HepG2 (cell line): Measurements from ENCODE around the gene NDUFB10. TPM values are rescaled to one million over a fixed set of nuclear protein-coding genes. Genes with fewer than 3 reads are reported as not detected.

Experiments
- FUBP1 ChIP-seq: sonication (generic); formaldehyde crosslinking; IDR thresholded peaks from 2 replicates; pipeline ENCODE4 v1.5.1; 2020; ENCODE audit warnings: missing genetic modification reagents, mild to moderate bottlenecking, borderline replicate concordance
- GPBP1L1 ChIP-seq: sonication (generic); formaldehyde crosslinking; IDR thresholded peaks from 2 replicates; pipeline ENCODE4 v1.5.0; 2020; ENCODE audit warnings: mild to moderate bottlenecking, missing genetic modification reagents
- HOXA5 ChIP-seq: sonication (generic); formaldehyde crosslinking; IDR thresholded peaks from 2 replicates; pipeline ENCODE4 v1.4.0; 2020; ENCODE audit warnings: missing genetic modification reagents
- HOXA9 ChIP-seq: sonication (generic); formaldehyde crosslinking; IDR thresholded peaks from 2 replicates; pipeline ENCODE4 v1.8.1; 2022; ENCODE audit warnings: missing genetic modification reagents, mild to moderate bottlenecking, moderate library complexity, borderline replicate concordance
- JARID2 ChIP-seq: sonication (generic); formaldehyde crosslinking; IDR thresholded peaks from 2 replicates; pipeline ENCODE4 v1.8.1; 2023; ENCODE audit warnings: missing genetic modification reagents, inconsistent platforms; ENCODE audit not compliant: insufficient replicate concordance
- NCOA2 ChIP-seq: sonication (generic); formaldehyde crosslinking; IDR thresholded peaks from 2 replicates; pipeline ENCODE4 v1.8.0; 2022; ENCODE audit warnings: inconsistent platforms
- RAD51 ChIP-seq: fragments of 450-650 bp; IDR thresholded peaks from 2 replicates; pipeline ENCODE4 v1.6.1; 2016; ENCODE audit warnings: borderline replicate concordance
- ZBTB37 ChIP-seq: sonication (generic); formaldehyde crosslinking; IDR thresholded peaks from 2 replicates; pipeline ENCODE4 v1.4.0; 2020; ENCODE audit warnings: mild to moderate bottlenecking, missing genetic modification reagents
- ZBTB39 ChIP-seq: sonication (generic); formaldehyde crosslinking; IDR thresholded peaks from 2 replicates; pipeline ENCODE4 v1.5.0; 2020; ENCODE audit warnings: missing genetic modification reagents
- ZBTB8A ChIP-seq: sonication (generic); formaldehyde crosslinking; IDR thresholded peaks from 2 replicates; pipeline ENCODE4 v1.4.0; 2020; ENCODE audit warnings: mild to moderate bottlenecking, low read depth, missing genetic modification reagents, borderline replicate concordance
- ZFP36 ChIP-seq: fragments of 150-350 bp; IDR thresholded peaks from 2 replicates; pipeline ENCODE4 v1.6.1; 2018; ENCODE audit warnings: borderline replicate concordance, low read length, low read depth; ENCODE audit not compliant: partially characterized antibody
- ZNF24 ChIP-seq: fragments of 450-650 bp; IDR thresholded peaks from 2 replicates; pipeline ENCODE4 v1.6.1; 2017; ENCODE audit warnings: antibody characterized with exemption, mild to moderate bottlenecking
- ZNF30 ChIP-seq: sonication (generic); formaldehyde crosslinking; IDR thresholded peaks from 2 replicates; pipeline ENCODE4 v1.5.0; 2020; ENCODE audit warnings: mild to moderate bottlenecking, missing genetic modification reagents
- ZNF556 ChIP-seq: sonication (generic); formaldehyde crosslinking; IDR thresholded peaks from 2 replicates; pipeline ENCODE4 v1.4.0; 2020; ENCODE audit warnings: mild to moderate bottlenecking, missing genetic modification reagents, borderline replicate concordance
- ZNF670 ChIP-seq: sonication (generic); formaldehyde crosslinking; IDR thresholded peaks from 2 replicates; pipeline ENCODE4 v1.8.0; 2022; ENCODE audit warnings: mild to moderate bottlenecking, missing genetic modification reagents, borderline replicate concordance
- ZNF747 ChIP-seq: sonication (generic); formaldehyde crosslinking; IDR thresholded peaks from 2 replicates; pipeline ENCODE4 v1.8.1; 2023; ENCODE audit warnings: missing genetic modification reagents, mild to moderate bottlenecking, borderline replicate concordance
- ZNF850 ChIP-seq: sonication (generic); formaldehyde crosslinking; conservative IDR thresholded peaks from 2 replicates; pipeline ENCODE4 v1.9.0; 2021; ENCODE audit warnings: mild to moderate bottlenecking, missing genetic modification reagents
- polyA plus RNA-seq, 8 experiments: library from polyadenylated mRNA; depleted of rRNA in 3 of 8; stranded (reverse) in 7 of 8; unstranded in 1 of 8; fragments of >200 nt; fragmentation: Illumina TruSeq in 4 of 8; extraction: Trizol in 4 of 8; gene quantifications; 2 replicates each; pipeline versions ENCODE4 v1.2.1 to v1.2.3, GENCODE V29; 2011 to 2016; ENCODE audit warnings: low read depth in 4 of 8, missing spikeins in 1 of 8, mixed read lengths in 1 of 8; ENCODE audit not compliant: insufficient read depth in 1 of 8
- total RNA-seq, 5 experiments: library from RNA; depleted of rRNA; stranded (reverse); fragments of >200 nt; fragmentation: Illumina TruSeq; extraction: Trizol; gene quantifications; 2 replicates each; pipeline ENCODE4 v1.2.3, GENCODE V29; 2016; ENCODE audit warnings: low read depth in 1 of 5
- TF ChIP-seq, protein P1 (sequence below): sonication (generic); formaldehyde crosslinking; IDR thresholded peaks from 2 replicates; pipeline ENCODE4 v1.4.0; 2020; ENCODE audit warnings: missing genetic modification reagents

Gene NDUFB10
- total and polyA plus RNA-seq, 2 of the 13 experiments (the other 11 are each of a cell fraction or from before 2014, with no cell fraction given), result 68.6 to 157 TPM

DNA sequence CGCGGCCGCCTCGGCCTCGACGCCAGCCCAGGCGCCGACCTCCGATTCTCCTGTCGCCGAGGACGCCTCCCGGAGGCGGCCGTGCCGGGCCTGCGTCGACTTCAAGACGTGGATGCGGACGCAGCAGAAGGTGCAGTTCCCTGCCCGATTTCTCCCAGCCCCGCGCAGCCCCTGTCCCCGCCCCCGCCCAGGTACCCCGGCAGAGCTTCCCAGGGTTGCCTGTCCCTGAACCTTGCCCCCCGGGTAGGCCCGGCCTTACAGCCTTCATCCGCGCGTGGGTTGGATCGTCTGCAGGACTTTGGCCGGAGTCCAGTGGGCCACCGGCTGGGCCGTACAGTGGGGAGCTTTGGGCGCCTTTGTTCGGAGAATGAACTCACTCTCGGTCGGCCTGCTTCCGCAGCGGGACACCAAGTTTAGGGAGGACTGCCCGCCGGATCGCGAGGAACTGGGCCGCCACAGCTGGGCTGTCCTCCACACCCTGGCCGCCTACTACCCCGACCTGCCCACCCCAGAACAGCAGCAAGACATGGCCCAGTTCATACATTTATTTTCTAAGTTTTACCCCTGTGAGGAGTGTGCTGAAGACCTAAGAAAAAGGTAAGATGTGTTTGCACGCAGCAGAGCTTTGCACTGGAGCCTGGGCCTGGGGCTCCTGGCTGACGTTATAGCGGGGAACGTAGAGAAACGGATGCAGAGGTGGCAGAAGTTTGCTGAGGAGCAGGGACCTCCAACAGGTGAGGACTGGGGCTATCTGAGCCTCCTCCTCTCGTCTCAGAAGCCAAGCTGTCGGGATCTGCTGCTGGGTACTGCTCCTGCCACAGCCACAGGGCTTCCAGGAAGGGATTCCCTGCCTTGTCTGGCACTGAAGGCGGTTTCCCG lies 25.2 kb downstream of the NDUFB10 start (continued):
- TF ChIP-seq ZNF30 (CRISPR knock-in tag), result no peak
- TF ChIP-seq FUBP1 (CRISPR knock-in tag), result no peak
- TF ChIP-seq, protein P1, sequence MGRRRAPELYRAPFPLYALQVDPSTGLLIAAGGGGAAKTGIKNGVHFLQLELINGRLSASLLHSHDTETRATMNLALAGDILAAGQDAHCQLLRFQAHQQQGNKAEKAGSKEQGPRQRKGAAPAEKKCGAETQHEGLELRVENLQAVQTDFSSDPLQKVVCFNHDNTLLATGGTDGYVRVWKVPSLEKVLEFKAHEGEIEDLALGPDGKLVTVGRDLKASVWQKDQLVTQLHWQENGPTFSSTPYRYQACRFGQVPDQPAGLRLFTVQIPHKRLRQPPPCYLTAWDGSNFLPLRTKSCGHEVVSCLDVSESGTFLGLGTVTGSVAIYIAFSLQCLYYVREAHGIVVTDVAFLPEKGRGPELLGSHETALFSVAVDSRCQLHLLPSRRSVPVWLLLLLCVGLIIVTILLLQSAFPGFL (CRISPR knock-in tag), result no peak
- TF ChIP-seq ZBTB39 (CRISPR knock-in tag), result no peak
- no peak for TF ChIP-seq ZNF747 (CRISPR knock-in tag)
- TF ChIP-seq HOXA5 (CRISPR knock-in tag), result no peak
- TF ChIP-seq NCOA2 (CRISPR knock-in tag), result no peak
- no peak for TF ChIP-seq ZBTB8A
- TF ChIP-seq ZNF24, result no peak
- TF ChIP-seq ZNF850 (CRISPR knock-in tag), result no peak
- TF ChIP-seq ZNF556 (CRISPR knock-in tag), result no peak
- TF ChIP-seq HOXA9 (CRISPR knock-in tag), result no peak
- no peak for TF ChIP-seq ZNF670 (CRISPR knock-in tag)
- TF ChIP-seq ZBTB37 (CRISPR knock-in tag), result no peak
- TF ChIP-seq ZFP36, result no peak
- TF ChIP-seq GPBP1L1 (CRISPR knock-in tag), result no peak
- TF ChIP-seq RAD51, result no peak
- TF ChIP-seq JARID2, result no peak
